Vagina (tissue), 2 donors: Measurements from ENCODE around the gene BICC1. TPM values are rescaled to one million over a fixed set of nuclear protein-coding genes. Genes with fewer than 3 reads are reported as not detected.

Experiments used
- DNase-seq, 2 donors: peaks; one replicate each; pipeline ENCODE4 v3.0.0-alpha.2; 2017; ENCODE audit errors: extremely low spot score in 2 of 2
- H3K27ac ChIP-seq: fragments of 200-600 bp; sonication (generic); one replicate; pipeline ENCODE4 v1.5.1; 2019
- H3K27me3 ChIP-seq: fragments of 200-600 bp; sonication (generic); one replicate; pipeline ENCODE4 v1.5.1; 2019
- H3K36me3 ChIP-seq, 2 donors: fragments of 200-600 bp; sonication (generic); one replicate each; pipeline ENCODE4 v1.5.1; 2017 to 2019
- H3K4me1 ChIP-seq: fragments of 200-600 bp; sonication (generic); one replicate; pipeline ENCODE4 v1.5.1; 2019
- H3K4me3 ChIP-seq, 2 donors: fragments of 200-600 bp; sonication (generic); 1 replicate in 1 of 2; 2 replicates in 1 of 2; pipeline ENCODE4 v1.5.1; 2016 to 2019
- H3K9me3 ChIP-seq: fragments of 200-600 bp; sonication (generic); one replicate; pipeline ENCODE4 v1.5.1; 2019
- CTCF ChIP-seq, 3 experiments: fragments of 450-650 bp in 2 of 3; fragments of 200-600 bp in 1 of 3; sonication (generic) in 1 of 3; IDR thresholded peaks; one replicate each; pipeline ENCODE4 v1.5.1; 2017 to 2019; ENCODE audit warnings: antibody characterized with exemption in 3 of 3, mild to moderate bottlenecking in 2 of 3, moderate library complexity in 2 of 3
- POLR2A ChIP-seq, 2 donors: fragments of 450-650 bp; IDR thresholded peaks; one replicate each; pipeline ENCODE4 v1.6.1; 2017; ENCODE audit warnings: antibody characterized with exemption in 2 of 2, mild to moderate bottlenecking in 2 of 2, moderate library complexity in 2 of 2
- POLR2AphosphoS5 ChIP-seq, 2 donors: sonication (generic); formaldehyde crosslinking; IDR thresholded peaks; one replicate each; pipeline ENCODE4 v1.9.0; 2017; ENCODE audit warnings: antibody characterized with exemption in 2 of 2, mild to moderate bottlenecking in 2 of 2, low read depth in 1 of 2; ENCODE audit not compliant: insufficient read depth in 1 of 2
- intact Hi-C: fragments of 100-400 bp; cut with DNase I; formaldehyde crosslinking; loops from one replicate; pipeline ENCODE4 v1.15.1; 2023
- total RNA-seq: library from RNA; depleted of rRNA; stranded (reverse); fragments of >200 nt; gene quantifications from one replicate; pipeline ENCODE4 v1.2.3, GENCODE V29; 2016

Gene BICC1
- total RNA-seq, 1 donor from 2014 or later, result 15.2 TPM

DNA sequence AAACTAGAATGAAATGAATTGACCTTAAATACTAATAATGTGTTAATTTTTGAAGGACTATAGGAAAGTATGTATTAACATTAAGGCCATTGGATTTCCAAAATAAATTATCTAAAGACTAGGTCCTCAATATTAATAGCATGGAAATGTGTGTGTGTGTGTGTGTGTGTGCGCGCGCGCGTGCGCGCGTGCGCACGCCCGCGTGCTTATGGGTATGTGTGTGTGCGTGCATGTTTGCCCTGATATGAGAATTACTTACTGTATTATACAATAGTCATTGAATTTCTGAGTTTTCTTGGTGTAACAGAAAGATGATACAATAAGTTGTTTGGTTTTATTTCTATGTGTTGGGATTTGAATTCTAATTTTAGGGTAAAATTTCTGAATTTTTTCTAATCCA, 205.9 kb downstream of the BICC1 start:
- H3K36me3 ChIP-seq, result no peaks in the 10 kb centered on the region
- H3K27ac ChIP-seq, result no peak overlapping the region
- TF ChIP-seq POLR2AphosphoS5 (IDR thresholded peaks at IDR 0.05; ENCODE audit: insufficient read depth in 1 of 2, low read depth in 1 of 2) (no peak), POLR2A (IDR thresholded peaks at IDR 0.05) (no peak), CTCF (IDR thresholded peaks at IDR 0.05) (no peak)
- no peaks in the 10 kb centered on the region for H3K4me1 ChIP-seq
- no peak for DNase-seq
- H3K4me3 ChIP-seq, result no peak overlapping the region
- no peaks in the 10 kb centered on the region for H3K27me3 ChIP-seq
- no peaks in the 10 kb centered on the region for H3K9me3 ChIP-seq
- intact Hi-C loops, result no loop called here

DNA sequence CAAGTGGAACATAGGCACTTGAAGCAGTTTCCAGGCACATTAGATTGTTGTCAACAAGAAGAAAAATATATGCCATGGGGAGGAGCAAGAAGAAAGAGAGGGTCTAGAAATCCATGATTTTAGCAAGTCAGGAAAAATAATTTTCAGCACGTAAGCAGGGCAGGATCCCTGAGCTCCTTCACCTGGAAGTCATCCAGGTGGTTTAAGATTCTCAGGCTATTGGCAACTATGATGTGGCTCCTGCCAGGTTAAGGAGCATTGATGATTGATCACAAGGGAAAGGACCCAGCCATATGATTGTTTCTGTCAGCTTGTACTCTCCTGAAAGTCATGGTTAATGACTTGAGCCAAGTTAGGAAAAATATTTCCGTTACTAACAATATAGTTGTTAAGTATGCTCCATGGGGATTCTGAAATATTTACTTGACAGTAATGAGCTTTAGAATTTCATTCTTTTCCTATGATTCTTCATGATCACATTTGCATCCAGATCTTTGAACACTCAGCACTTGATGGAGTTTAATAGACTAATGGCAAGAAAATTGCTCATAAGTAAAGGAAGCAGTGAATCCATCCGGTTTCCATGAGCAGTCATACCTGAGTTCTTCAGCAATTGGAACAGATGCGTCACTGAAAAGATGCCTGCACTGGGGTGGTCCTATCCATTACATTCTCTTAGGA, 209.1 kb downstream of the BICC1 start:
- H3K4me3 ChIP-seq, result no peak overlapping the region
- intact Hi-C loops, result no loop called here
- H3K36me3 ChIP-seq, result no peaks in the 10 kb centered on the region
- TF ChIP-seq POLR2AphosphoS5 (IDR thresholded peaks at IDR 0.05; ENCODE audit: insufficient read depth in 1 of 2, low read depth in 1 of 2) (no peak), CTCF (IDR thresholded peaks at IDR 0.05) (no peak), POLR2A (IDR thresholded peaks at IDR 0.05) (no peak)
- H3K27me3 ChIP-seq, result no peaks in the 10 kb centered on the region
- H3K27ac ChIP-seq, result no peak overlapping the region
- no peaks in the 10 kb centered on the region for H3K9me3 ChIP-seq
- no peak for DNase-seq
- H3K4me1 ChIP-seq, result no peaks in the 10 kb centered on the region

DNA sequence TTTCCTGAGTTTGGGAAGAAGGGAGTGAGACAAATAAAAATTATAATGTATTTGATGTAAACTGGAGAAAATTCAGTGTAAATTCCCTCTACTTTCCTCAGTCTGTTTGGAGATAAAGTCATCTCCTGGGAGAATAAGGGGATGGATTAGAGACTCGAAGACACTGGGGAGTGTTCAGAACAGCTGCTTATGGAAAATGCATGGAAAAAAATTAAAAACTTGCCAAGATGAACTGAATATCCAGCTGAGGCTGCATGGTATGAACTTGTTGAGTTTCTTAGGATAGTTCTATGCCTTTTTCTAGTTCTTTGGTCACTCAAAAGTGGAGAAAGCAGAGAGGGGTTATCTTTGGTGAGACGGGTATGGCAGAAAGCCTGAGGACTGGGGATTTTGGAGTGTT, 210.5 kb downstream of the BICC1 start:
- Histone ChIP-seq H3K36me3 (no peaks in the 10 kb centered on the region), H3K27me3 (no peaks in the 10 kb centered on the region), H3K4me3 (no peak overlapping the region), H3K9me3 (no peaks in the 10 kb centered on the region), H3K27ac (no peak overlapping the region), H3K4me1 (no peaks in the 10 kb centered on the region)
- no peak for TF ChIP-seq POLR2A (IDR thresholded peaks at IDR 0.05)
- TF ChIP-seq POLR2AphosphoS5 (IDR thresholded peaks at IDR 0.05; ENCODE audit: insufficient read depth in 1 of 2, low read depth in 1 of 2), result no peak
- TF ChIP-seq CTCF (IDR thresholded peaks at IDR 0.05), result no peak
- no peak for DNase-seq
- intact Hi-C loops, result no loop called here

- intact Hi-C loops, result no loop called here
- TF ChIP-seq CTCF (IDR thresholded peaks at IDR 0.05), result no peak
- TF ChIP-seq POLR2A (IDR thresholded peaks at IDR 0.05), result no peak
- TF ChIP-seq POLR2AphosphoS5 (IDR thresholded peaks at IDR 0.05; ENCODE audit: insufficient read depth in 1 of 2, low read depth in 1 of 2), result no peak
- Histone ChIP-seq H3K27ac (no peak overlapping the region), H3K9me3 (no peaks in the 10 kb centered on the region), H3K36me3 (no peaks in the 10 kb centered on the region), H3K4me1 (no peaks in the 10 kb centered on the region), H3K27me3 (no peaks in the 10 kb centered on the region), H3K4me3 (no peak overlapping the region)
- no peak for DNase-seq
These were observed 211.3 kb downstream of the BICC1 start for GRCh38 chr10:58723966-58724365.

- Histone ChIP-seq H3K27me3 (no peaks in the 10 kb centered on the region), H3K4me1 (no peaks in the 10 kb centered on the region), H3K9me3 (no peaks in the 10 kb centered on the region), H3K36me3 (no peaks in the 10 kb centered on the region), H3K4me3 (no peak overlapping the region), H3K27ac (no peak overlapping the region)
- intact Hi-C loops, result no loop called here
- DNase-seq, result no peak
- no peak for TF ChIP-seq CTCF (IDR thresholded peaks at IDR 0.05)
- no peak for TF ChIP-seq POLR2AphosphoS5 (IDR thresholded peaks at IDR 0.05; ENCODE audit: insufficient read depth in 1 of 2, low read depth in 1 of 2)
- no peak for TF ChIP-seq POLR2A (IDR thresholded peaks at IDR 0.05)
These were observed 212.1 kb downstream of the BICC1 start for GRCh38 chr10:58724781-58725180.
